IMR-90 (cell line): ENCODE results near the gene ELF2. TPM values are rescaled to one million over a fixed set of nuclear protein-coding genes. Genes with fewer than 3 reads are reported as not detected.

ENCODE experiments used
- ATAC-seq: fragments of 200-7000 bp; cut with Tn5 transposase; 2 replicates; pipeline ENCODE4 v1.9.1; 2020; ENCODE audit warnings: low read depth, mild to moderate bottlenecking, moderate library complexity
- BruUV-seq: library from RNA; stranded (reverse); fragments of 400-500 nt; replicated peaks from 2 replicates; lab custom pipeline; 2021; lab: Mats Ljungman, UMichigan
- CTCF ChIA-PET: fragments of 300-600 bp; formaldehyde crosslinking; extraction: SDS; loops from one replicate; lab custom pipeline; 2021; ENCODE audit warnings: antibody characterized with exemption; lab: Yijun Ruan, JAX
- POLR2A ChIA-PET: fragments of 300-600 bp; sonication (Branson Sonifier 250); formaldehyde crosslinking; loops from one replicate; lab custom pipeline; 2022; ENCODE audit warnings: antibody characterized with exemption; ENCODE audit not compliant: unreplicated experiment; lab: Charles Lee
- DNase-seq: peaks from one replicate; pipeline ENCODE4 v3.0.0; 2013
- H2AFZ ChIP-seq: replicated peaks from 2 replicates; pipeline ENCODE3; 2013; ENCODE audit warnings: low read length, mild to moderate bottlenecking; ENCODE audit not compliant: poor library complexity
- H2AK5ac ChIP-seq: 2 replicates; pipeline ENCODE4 v1.6.1; 2013; ENCODE audit warnings: low read depth, low read length, inconsistent platforms
- H2AK9ac ChIP-seq: replicated peaks from 2 replicates; pipeline ENCODE3; 2013; ENCODE audit warnings: mild to moderate bottlenecking, low read depth, low read length, moderate library complexity; ENCODE audit not compliant: poor library complexity
- H2BK120ac ChIP-seq: 2 replicates; pipeline ENCODE4 v1.6.1; 2013; ENCODE audit warnings: low read depth, low read length, inconsistent platforms
- H2BK15ac ChIP-seq: 3 replicates; pipeline ENCODE4 v1.6.1; 2013; ENCODE audit warnings: low read depth, low read length, inconsistent platforms
- H2BK20ac ChIP-seq: 2 replicates; pipeline ENCODE4 v1.6.1; 2013; ENCODE audit warnings: low read depth, mild to moderate bottlenecking, inconsistent platforms, low read length, moderate library complexity
- H2BK5ac ChIP-seq: 2 replicates; pipeline ENCODE4 v1.6.1; 2013; ENCODE audit warnings: mild to moderate bottlenecking, low read depth, low read length, inconsistent platforms; ENCODE audit not compliant: poor library complexity, severe bottlenecking
- H3K14ac ChIP-seq: replicated peaks from 2 replicates; pipeline ENCODE4 v1.6.1; 2013; ENCODE audit warnings: low read depth, low read length, inconsistent platforms
- H3K18ac ChIP-seq: 2 replicates; pipeline ENCODE4 v1.6.1; 2013; ENCODE audit warnings: low read depth, low read length, control low read depth
- H3K23ac ChIP-seq: 2 replicates; pipeline ENCODE4 v1.6.1; 2013; ENCODE audit warnings: low read depth, low read length, inconsistent platforms
- H3K27ac ChIP-seq: 2 replicates; pipeline ENCODE4 v1.5.1; 2013; ENCODE audit warnings: mild to moderate bottlenecking, control low read depth, low read length; ENCODE audit not compliant: insufficient read depth
- H3K27me3 ChIP-seq: 2 replicates; pipeline ENCODE4 v1.6.1; 2013; ENCODE audit warnings: low read length; ENCODE audit not compliant: control insufficient read depth, insufficient read depth
- H3K36me3 ChIP-seq: 2 replicates; pipeline ENCODE4 v1.6.1; 2013; ENCODE audit warnings: low read length, mixed read lengths; ENCODE audit not compliant: control insufficient read depth, insufficient read depth
- H3K4ac ChIP-seq: 2 replicates; pipeline ENCODE4 v1.6.1; 2013; ENCODE audit warnings: low read depth, low read length, inconsistent platforms
- H3K4me1 ChIP-seq: 2 replicates; pipeline ENCODE4 v1.6.1; 2013; ENCODE audit warnings: low read length, mixed read lengths; ENCODE audit not compliant: control insufficient read depth, insufficient read depth
- H3K4me2 ChIP-seq: 2 replicates; pipeline ENCODE4 v1.6.1; 2013; ENCODE audit warnings: low read depth, mild to moderate bottlenecking, control low read depth, low read length, moderate library complexity
- H3K4me3 ChIP-seq: 2 replicates; pipeline ENCODE4 v1.5.1; 2013; ENCODE audit warnings: low read depth, mild to moderate bottlenecking, control low read depth, low read length, moderate library complexity; ENCODE audit not compliant: insufficient read depth
- H3K56ac ChIP-seq: 2 replicates; pipeline ENCODE4 v1.6.1; 2013; ENCODE audit warnings: low read length, inconsistent platforms; ENCODE audit not compliant: insufficient read depth; ENCODE audit errors: extremely low read depth
- H3K79me1 ChIP-seq, 2 experiments: 2 replicates each; pipeline ENCODE4 v1.6.1; 2013; ENCODE audit warnings: low read length in 2 of 2, inconsistent platforms in 1 of 2, low read depth in 1 of 2
- H3K9ac ChIP-seq: 2 replicates; pipeline ENCODE4 v1.6.1; 2013; ENCODE audit warnings: low read depth, low read length, control low read depth
- H3K9me1 ChIP-seq: 2 replicates; pipeline ENCODE4 v1.6.1; 2013; ENCODE audit warnings: low read length, inconsistent platforms; ENCODE audit not compliant: insufficient read depth
- H3K9me3 ChIP-seq: 2 replicates; pipeline ENCODE4 v1.6.1; 2013; ENCODE audit warnings: low read length; ENCODE audit not compliant: control insufficient read depth, insufficient read depth
- H4K20me1 ChIP-seq: 2 replicates; pipeline ENCODE4 v1.6.1; 2013; ENCODE audit warnings: low read length, inconsistent platforms; ENCODE audit not compliant: insufficient read depth
- H4K5ac ChIP-seq: 2 replicates; pipeline ENCODE4 v1.6.1; 2013; ENCODE audit warnings: mild to moderate bottlenecking, low read depth, low read length, control low read depth
- H4K8ac ChIP-seq, 2 experiments: 2 replicates each; pipeline ENCODE4 v1.6.1; 2013; ENCODE audit warnings: low read depth in 2 of 2, low read length in 2 of 2, control low read depth in 1 of 2, inconsistent platforms in 1 of 2
- H4K91ac ChIP-seq: 2 replicates; pipeline ENCODE4 v1.6.1; 2013; ENCODE audit warnings: low read depth, low read length, inconsistent platforms; ENCODE audit not compliant: insufficient read depth
- BHLHE40 ChIP-seq: fragments of 150-350 bp; IDR thresholded peaks from 2 replicates; pipeline ENCODE4 v1.6.1; 2016; ENCODE audit warnings: mild to moderate bottlenecking, low read depth, low read length
- CEBPB ChIP-seq: IDR thresholded peaks from 2 replicates; pipeline ENCODE4 v1.6.1; 2012; ENCODE audit warnings: low read depth, low read length, improper control_type of control experiment
- CHD1 ChIP-seq: IDR thresholded peaks from 2 replicates; pipeline ENCODE4 v1.6.1; 2012; ENCODE audit warnings: low read depth, low read length, improper control_type of control experiment
- ELK1 ChIP-seq: fragments of 150-350 bp; IDR thresholded peaks from 2 replicates; pipeline ENCODE4 v1.6.1; 2016; ENCODE audit warnings: low read depth, mild to moderate bottlenecking, low read length, moderate library complexity, borderline replicate concordance
- FOS ChIP-seq: fragments of 150-350 bp; IDR thresholded peaks from 2 replicates; pipeline ENCODE4 v1.6.1; 2016; ENCODE audit warnings: low read depth, low read length
- MAFK ChIP-seq: IDR thresholded peaks from 2 replicates; pipeline ENCODE4 v1.6.1; 2012; ENCODE audit warnings: low read depth, low read length, improper control_type of control experiment
- MAZ ChIP-seq: IDR thresholded peaks from 2 replicates; pipeline ENCODE4 v1.6.1; 2012; ENCODE audit warnings: low read depth, mild to moderate bottlenecking, low read length, improper control_type of control experiment, moderate library complexity, borderline replicate concordance
- MXI1 ChIP-seq: IDR thresholded peaks from 2 replicates; pipeline ENCODE4 v1.6.1; 2012; ENCODE audit warnings: low read depth, mild to moderate bottlenecking, low read length, moderate library complexity, borderline replicate concordance
- NFE2L2 ChIP-seq: fragments of 150-350 bp; IDR thresholded peaks from 2 replicates; pipeline ENCODE4 v1.6.1; 2016; ENCODE audit warnings: low read depth, mild to moderate bottlenecking, low read length
- POLR2A ChIP-seq: IDR thresholded peaks from 2 replicates; pipeline ENCODE4 v1.6.1; 2012; ENCODE audit warnings: mild to moderate bottlenecking, low read depth, low read length
- RAD21 ChIP-seq: IDR thresholded peaks from 2 replicates; pipeline ENCODE4 v1.6.1; 2012; ENCODE audit warnings: low read length, improper control_type of control experiment
- RCOR1 ChIP-seq: IDR thresholded peaks from 2 replicates; pipeline ENCODE4 v1.6.1; 2012; ENCODE audit warnings: mild to moderate bottlenecking, low read length, improper control_type of control experiment; ENCODE audit not compliant: insufficient replicate concordance
- RFX5 ChIP-seq: IDR thresholded peaks from 2 replicates; pipeline ENCODE4 v1.8.0; 2012; ENCODE audit warnings: low read depth, mild to moderate bottlenecking, low read length, moderate library complexity
- SMC3 ChIP-seq: fragments of 150-350 bp; IDR thresholded peaks from 2 replicates; pipeline ENCODE4 v1.6.1; 2016; ENCODE audit warnings: low read depth, mild to moderate bottlenecking, antibody characterized with exemption, low read length, moderate library complexity
- USF2 ChIP-seq: fragments of 150-350 bp; IDR thresholded peaks from 2 replicates; pipeline ENCODE4 v1.6.1; 2017; ENCODE audit warnings: mild to moderate bottlenecking, antibody characterized with exemption, low read length, low read depth
- WGBS, 2 experiments: methylation state at CpG; one replicate each; pipeline versions ENCODE4 v1.1.5 to v1.1.7; 2013; ENCODE audit warnings: missing lambda C conversion rate in 2 of 2; ENCODE audit not compliant: insufficient read length in 1 of 2; ENCODE audit errors: extremely low coverage in 2 of 2; 5-methylcytosine and 5-hydroxymethylcytosine counted together
- dilution Hi-C: fragments of 300-500 bp; cut with HindIII; formaldehyde crosslinking; loops from one replicate; pipeline ENCODE4 v1.14.3; 2018; ENCODE audit warnings: low sequenced_read_pairs; ENCODE audit not compliant: unreplicated experiment
- in situ Hi-C: fragments of 300-500 bp; cut with MboI; formaldehyde crosslinking; loops from 3 replicates; pipeline ENCODE4 v1.14.3; 2019; ENCODE audit warnings: low sequenced_read_pairs, inconsistent platforms, mixed read lengths
- intact Hi-C: fragments of 100-400 bp; cut with micrococcal nuclease; formaldehyde crosslinking; loops from 2 replicates; pipeline ENCODE4 v1.10.0; 2022
- polyA plus RNA-seq, 3 experiments: library from polyadenylated mRNA; depleted of rRNA; stranded (reverse); fragments of >200 nt; gene quantifications; 2 replicates each; pipeline ENCODE4 v1.2.3, GENCODE V29; 2012; ENCODE audit warnings: low replicate concordance in 1 of 3
- total RNA-seq: library from RNA; depleted of rRNA; stranded (reverse); fragments of >200 nt; gene quantifications from 2 replicates; pipeline ENCODE4 v1.2.3, GENCODE V29; 2012
- TF ChIP-seq, protein P1 (sequence below): conservative IDR thresholded peaks from 2 replicates; pipeline ENCODE4 v1.5.1; 2012; ENCODE audit warnings: mild to moderate bottlenecking, low read depth, low read length, improper control_type of control experiment

Gene ELF2
- total and polyA plus RNA-seq, 2 of the 4 experiments (the other 2 are of a cell fraction), result 14.5 to 42.3 TPM

DNA sequence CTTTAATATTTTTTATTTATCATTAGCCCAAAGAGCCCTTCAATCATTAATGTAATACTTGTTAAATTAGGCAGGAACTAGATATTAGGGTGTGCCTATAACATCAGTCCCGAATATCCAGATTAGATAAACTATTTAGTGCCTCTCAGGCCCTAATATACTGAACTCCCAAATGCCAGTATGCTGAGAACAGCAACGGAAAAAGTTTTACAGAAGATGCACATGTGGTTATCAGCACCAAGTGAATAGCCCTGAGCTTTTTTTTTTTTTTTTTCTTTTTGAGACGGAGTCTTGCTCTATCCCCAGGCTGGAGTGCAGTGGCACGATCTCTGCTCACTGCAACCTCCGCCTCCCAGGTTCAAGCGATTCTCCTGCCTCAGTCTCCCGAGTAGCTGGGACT, 13.0 kb upstream of the ELF2 start:
- H3K23ac ChIP-seq, result no peak overlapping the region
- ATAC-seq (no peak), DNase-seq (no peak)
- H3K27me3 ChIP-seq, result no peaks in the 10 kb centered on the region
- H3K56ac ChIP-seq, result no peak overlapping the region
- in situ Hi-C loops, result loop anchor here (10.0 kb wide), 1 partner anchor 105 kb away; no protein-coding TSS in a partner anchor
- no peaks in the 10 kb centered on the region for H3K9me1 ChIP-seq
- H2AK9ac ChIP-seq, result no peak overlapping the region
- H3K18ac ChIP-seq, result no peak overlapping the region
- H2BK120ac ChIP-seq, result no peak overlapping the region
- H4K20me1 ChIP-seq, result no peaks in the 10 kb centered on the region
- no peak overlapping the region for H4K5ac ChIP-seq
- no peak overlapping the region for H4K91ac ChIP-seq
- no CpG with 5 or more reads among the region's 7 CpGs for WGBS, 2 experiments
- no peak overlapping the region for H2AFZ ChIP-seq
- H3K4me3 ChIP-seq, result no peak overlapping the region
- BruUV-seq, result no TSS peak
- H2AK5ac ChIP-seq, result no peak overlapping the region
- H3K4ac ChIP-seq, result no peak overlapping the region
- no peak overlapping the region for H2BK15ac ChIP-seq
- H3K27ac ChIP-seq, result no peak overlapping the region
- no peak overlapping the region for H3K14ac ChIP-seq
- dilution Hi-C loops, result no loop called here
- TF ChIP-seq RAD21 (no peak), BHLHE40 (no peak), MXI1 (no peak), USF2 (no peak), ELK1 (no peak), FOS (no peak), POLR2A (no peak), CEBPB (no peak), MAFK (no peak), RCOR1 (no peak), SMC3 (no peak), CHD1 (no peak), RFX5 (no peak), NFE2L2 (no peak), MAZ (no peak)
- TF ChIP-seq, protein P1, sequence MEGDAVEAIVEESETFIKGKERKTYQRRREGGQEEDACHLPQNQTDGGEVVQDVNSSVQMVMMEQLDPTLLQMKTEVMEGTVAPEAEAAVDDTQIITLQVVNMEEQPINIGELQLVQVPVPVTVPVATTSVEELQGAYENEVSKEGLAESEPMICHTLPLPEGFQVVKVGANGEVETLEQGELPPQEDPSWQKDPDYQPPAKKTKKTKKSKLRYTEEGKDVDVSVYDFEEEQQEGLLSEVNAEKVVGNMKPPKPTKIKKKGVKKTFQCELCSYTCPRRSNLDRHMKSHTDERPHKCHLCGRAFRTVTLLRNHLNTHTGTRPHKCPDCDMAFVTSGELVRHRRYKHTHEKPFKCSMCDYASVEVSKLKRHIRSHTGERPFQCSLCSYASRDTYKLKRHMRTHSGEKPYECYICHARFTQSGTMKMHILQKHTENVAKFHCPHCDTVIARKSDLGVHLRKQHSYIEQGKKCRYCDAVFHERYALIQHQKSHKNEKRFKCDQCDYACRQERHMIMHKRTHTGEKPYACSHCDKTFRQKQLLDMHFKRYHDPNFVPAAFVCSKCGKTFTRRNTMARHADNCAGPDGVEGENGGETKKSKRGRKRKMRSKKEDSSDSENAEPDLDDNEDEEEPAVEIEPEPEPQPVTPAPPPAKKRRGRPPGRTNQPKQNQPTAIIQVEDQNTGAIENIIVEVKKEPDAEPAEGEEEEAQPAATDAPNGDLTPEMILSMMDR, result no peak
- POLR2A ChIA-PET, result no interaction called here
- H3K4me2 ChIP-seq, result no peak overlapping the region
- H4K8ac ChIP-seq, result no peak overlapping the region
- H3K9ac ChIP-seq, result no peak overlapping the region
- intact Hi-C loops, result no loop called here
- no peaks in the 10 kb centered on the region for H3K4me1 ChIP-seq
- CTCF ChIA-PET, result interaction anchor here (0.7 kb wide), 1 partner anchor 24 kb away, joined by 6 read pairs; no protein-coding TSS in a partner anchor
- H3K36me3 ChIP-seq, result no peaks in the 10 kb centered on the region
- H2BK20ac ChIP-seq, result no peak overlapping the region
- no peak overlapping the region for H2BK5ac ChIP-seq
- no peaks in the 10 kb centered on the region for H3K79me1 ChIP-seq
- H3K9me3 ChIP-seq, result no peaks in the 10 kb centered on the region
